Stimulated activated CD8-positive, alpha-beta memory T cell treated with anti-CD3 and anti-CD28 coated beads, Interleukin-15, amount 100 ng/mL, for 4 hours (primary cell): ENCODE results near the gene OR7C1.
"Not testable (repeated sequence)": the region's sequence is repeated elsewhere in the genome, so short reads cannot be mapped to it uniquely, and the experiment has no call there.

Experiments
- DNase-seq, 2 donors: peaks; one replicate each; pipeline ENCODE4 v3.0.0-alpha.2; 2020; ENCODE audit warnings: low read depth in 2 of 2

OR7C1 gene

GRCh38 chr19:14785102-14785793, 49.7 kb downstream of the OR7C1 start:
- not testable (repeated sequence) for DNase-seq

- not testable (repeated sequence) for DNase-seq
Measured at GRCh38 chr19:14784730-14785101, 50.3 kb downstream of the OR7C1 start.

- not testable (repeated sequence) for DNase-seq
Measured at GRCh38 chr19:14783410-14783998, 51.5 kb downstream of the OR7C1 start.

GRCh38 chr19:14782626-14783409, 52.2 kb downstream of the OR7C1 start:
- DNase-seq = no peak

- not testable (repeated sequence) for DNase-seq
Measured at GRCh38 chr19:14781713-14782536, 53.1 kb downstream of the OR7C1 start.

GRCh38 chr19:14780622-14781225, 54.3 kb downstream of the OR7C1 start:
- not testable (repeated sequence) for DNase-seq

GRCh38 chr19:14779151-14779550, 55.8 kb downstream of the OR7C1 start:
- no peak for DNase-seq

- not testable (repeated sequence) for DNase-seq
Measured at GRCh38 chr19:14778110-14778845, 56.7 kb downstream of the OR7C1 start, which contains the start of gene ADGRE2. Gene ADGRE2 (minus strand): TSS chr19:14778560. CDS start chr19:14776756, 1,804 bp downstream.

- DNase-seq = not testable (repeated sequence)
Measured at GRCh38 chr19:14777645-14778044, 57.3 kb downstream of the OR7C1 start.

- no peak for DNase-seq
Measured at GRCh38 chr19:14775869-14776586, 59.0 kb downstream of the OR7C1 start.

GRCh38 chr19:14775326-14775725, 59.7 kb downstream of the OR7C1 start:
- DNase-seq = not testable (repeated sequence)

- DNase-seq = no peak
Measured at GRCh38 chr19:14774373-14774772, 60.6 kb downstream of the OR7C1 start.

- not testable (repeated sequence) for DNase-seq
Measured at GRCh38 chr19:14773722-14774121, 61.3 kb downstream of the OR7C1 start.

- no peak for DNase-seq
Measured at GRCh38 chr19:14772995-14773394, 62.0 kb downstream of the OR7C1 start.

GRCh38 chr19:14772467-14772866, 62.5 kb downstream of the OR7C1 start:
- no peak for DNase-seq

GRCh38 chr19:14770944-14771839, 63.8 kb downstream of the OR7C1 start:
- no peak for DNase-seq

- no peak for DNase-seq
Measured at GRCh38 chr19:14770136-14770535, 64.8 kb downstream of the OR7C1 start.

GRCh38 chr19:14769201-14769600, 65.8 kb downstream of the OR7C1 start:
- no peak for DNase-seq

- DNase-seq = no peak
Measured at GRCh38 chr19:14768001-14768400, 67.0 kb downstream of the OR7C1 start.
